Endothelial cell of umbilical vein (primary cell): Measurements from ENCODE around the gene OXNAD1. TPM values are rescaled to one million over a fixed set of nuclear protein-coding genes. Genes with fewer than 3 reads are reported as not detected.

ENCODE experiments used
- BruUV-seq: library from RNA; stranded (reverse); fragments of 400-500 nt; replicated peaks from 2 replicates; lab custom pipeline; 2021; lab: Mats Ljungman, UMichigan
- CTCF ChIA-PET: fragments of 300-600, 350-600 bp; sonication (Branson Sonifier 250); formaldehyde crosslinking; loops from one replicate; lab custom pipeline; 2021; ENCODE audit warnings: antibody characterized with exemption, inconsistent platforms; lab: Charles Lee
- POLR2A ChIA-PET: fragments of 300-600, 350-600 bp; sonication (Branson Sonifier 250); formaldehyde crosslinking; loops from one replicate; lab custom pipeline; 2021; ENCODE audit warnings: antibody characterized with exemption, inconsistent platforms; lab: Charles Lee
- DNase-seq: peaks from one replicate; pipeline ENCODE4 v3.0.0-alpha.2; 2011; ENCODE audit warnings: low read depth, low spot score
- FAIRE-seq: peaks from 2 replicates; lab custom pipeline; 2011; peaks lifted over from hg19 to GRCh38; lab: Jason Lieb, UNC
- H2AFZ ChIP-seq: 2 replicates; pipeline ENCODE4 v1.6.0; 2012; ENCODE audit warnings: low read depth, low read length, control low read depth, inconsistent platforms
- H3K27ac ChIP-seq: 2 replicates; pipeline ENCODE4 v1.5.1; 2011; ENCODE audit warnings: low read depth, mild to moderate bottlenecking, control low read depth, low read length, moderate library complexity; ENCODE audit not compliant: insufficient read depth
- H3K27me3 ChIP-seq, 2 experiments: 2 replicates each; pipeline versions ENCODE4 v1.6.0 to v1.6.1; 2011; ENCODE audit warnings: low read length in 2 of 2, mixed read lengths in 1 of 2; ENCODE audit not compliant: control insufficient read depth in 2 of 2, insufficient read depth in 2 of 2
- H3K36me3 ChIP-seq, 2 experiments: 2 replicates in 1 of 2; 3 replicates in 1 of 2; pipeline ENCODE4 v1.5.1; 2011; ENCODE audit warnings: low read length in 2 of 2, mild to moderate bottlenecking in 1 of 2, moderate library complexity in 1 of 2; ENCODE audit not compliant: control insufficient read depth in 2 of 2, insufficient read depth in 2 of 2; ENCODE audit errors: extremely low read depth in 1 of 2
- H3K4me1 ChIP-seq: 3 replicates; pipeline ENCODE4 v1.5.1; 2011; ENCODE audit warnings: mild to moderate bottlenecking, low read length; ENCODE audit not compliant: control insufficient read depth, insufficient read depth; ENCODE audit errors: extremely low read depth
- H3K4me2 ChIP-seq: 2 replicates; pipeline ENCODE4 v1.6.1; 2011; ENCODE audit warnings: low read length, control low read depth, mixed read lengths; ENCODE audit not compliant: insufficient read depth
- H3K4me3 ChIP-seq, 3 experiments: fragments of 200-600 bp in 1 of 3; sonication (generic), shearing (Covaris generic) in 1 of 3; replicated peaks in 1 of 3; 2 replicates each; pipeline ENCODE4 v1.5.1; 2011 to 2016; ENCODE audit warnings: control low read depth in 3 of 3, low read length in 3 of 3, mild to moderate bottlenecking in 2 of 3, inconsistent platforms in 1 of 3, low read depth in 1 of 3, moderate library complexity in 1 of 3; ENCODE audit not compliant: insufficient read depth in 1 of 3
- H3K79me2 ChIP-seq: 2 replicates; pipeline ENCODE4 v1.6.0; 2012; ENCODE audit warnings: low read length, inconsistent platforms; ENCODE audit not compliant: control insufficient read depth, insufficient read depth
- H3K9ac ChIP-seq: replicated peaks from 2 replicates; pipeline ENCODE3; 2011; ENCODE audit warnings: low read length, control low read depth; ENCODE audit not compliant: insufficient read depth; ENCODE audit errors: extremely low read depth
- H3K9me1 ChIP-seq: replicated peaks from 3 replicates; pipeline ENCODE4 v1.6.0; 2011; ENCODE audit warnings: mild to moderate bottlenecking, low read length; ENCODE audit not compliant: control insufficient read depth, insufficient read depth; ENCODE audit errors: extremely low read depth
- H3K9me3 ChIP-seq: replicated peaks from 2 replicates; pipeline ENCODE4 v1.5.1; 2012; ENCODE audit warnings: low read length, inconsistent platforms; ENCODE audit not compliant: control insufficient read depth, insufficient read depth
- H4K20me1 ChIP-seq: replicated peaks from 2 replicates; pipeline ENCODE3; 2011; ENCODE audit warnings: mild to moderate bottlenecking, low read length; ENCODE audit not compliant: control insufficient read depth, insufficient read depth; ENCODE audit errors: extremely low read depth
- EZH2 ChIP-seq: IDR thresholded peaks from 2 replicates; pipeline ENCODE4 v1.6.1; 2012; ENCODE audit warnings: borderline replicate concordance, low read depth, mild to moderate bottlenecking, moderate library complexity, low read length, inconsistent platforms; ENCODE audit not compliant: severe bottlenecking
- FOS ChIP-seq: IDR thresholded peaks from 2 replicates; pipeline ENCODE4 v1.6.1; 2011; ENCODE audit warnings: mild to moderate bottlenecking, low read length, moderate library complexity, borderline replicate concordance; ENCODE audit not compliant: insufficient read depth
- GATA2 ChIP-seq: IDR thresholded peaks from 2 replicates; pipeline ENCODE4 v1.7.0; 2011; ENCODE audit warnings: low read depth, mild to moderate bottlenecking, moderate library complexity, mixed read lengths, low read length; ENCODE audit not compliant: insufficient read length, insufficient read depth
- JUN ChIP-seq: IDR thresholded peaks from 2 replicates; pipeline ENCODE4 v1.6.1; 2011; ENCODE audit warnings: borderline replicate concordance, low read depth; ENCODE audit not compliant: insufficient read length, insufficient read depth
- MAX ChIP-seq: IDR thresholded peaks from 2 replicates; pipeline ENCODE4 v1.6.1; 2011; ENCODE audit not compliant: insufficient read depth, insufficient read length
- MYC ChIP-seq: IDR thresholded peaks from one replicate; pipeline ENCODE4 v1.6.1; 2011; ENCODE audit warnings: mild to moderate bottlenecking, low read depth, low read length
- POLR2A ChIP-seq: IDR thresholded peaks from 2 replicates; pipeline ENCODE4 v1.6.1; 2012; ENCODE audit warnings: low read depth, mild to moderate bottlenecking, control low read depth, low read length
- POLR2AphosphoS5 ChIP-seq: IDR thresholded peaks from 2 replicates; pipeline ENCODE4 v1.6.1; 2012; ENCODE audit warnings: low read depth, mild to moderate bottlenecking, control low read depth, low read length, moderate library complexity; ENCODE audit not compliant: insufficient read depth
- dilution Hi-C: fragments of 300-500 bp; cut with MboI; formaldehyde crosslinking; loops from one replicate; pipeline ENCODE4 v1.15.0; 2019; ENCODE audit warnings: low sequenced_read_pairs; ENCODE audit not compliant: extremely low pct_ligation_motif_present
- intact Hi-C: fragments of 100-400 bp; cut with micrococcal nuclease; formaldehyde crosslinking; loops from one replicate; pipeline ENCODE4 v1.10.0; 2022
- polyA plus RNA-seq, 4 experiments: library from polyadenylated mRNA; depleted of rRNA in 3 of 4; stranded (reverse) in 3 of 4; unstranded in 1 of 4; fragments of >200 nt; gene quantifications; 2 replicates each; pipeline versions ENCODE4 v1.2.1 to v1.2.3, GENCODE V29; 2011 to 2012; ENCODE audit warnings: missing spikeins in 1 of 4
- total RNA-seq: library from RNA; stranded (reverse); gene quantifications from 2 replicates; pipeline ENCODE4 v1.2.3, GENCODE V29; 2021
- TF ChIP-seq, protein P1 (sequence below), 2 donors: IDR thresholded peaks; 1 replicate in 1 of 2; 2 replicates in 1 of 2; pipeline ENCODE4 v1.5.1; 2011; ENCODE audit warnings: low read length in 2 of 2, mild to moderate bottlenecking in 2 of 2, moderate library complexity in 2 of 2, control low read depth in 1 of 2, inconsistent platforms in 1 of 2, low read depth in 1 of 2; ENCODE audit not compliant: insufficient read depth in 1 of 2; ENCODE audit errors: extremely low read depth in 1 of 2

OXNAD1 gene
- total and polyA plus RNA-seq, 2 donors (not counting 3 experiments of a cell fraction or from before 2014, with no cell fraction given): 5.5 to 9.7 TPM

DNA sequence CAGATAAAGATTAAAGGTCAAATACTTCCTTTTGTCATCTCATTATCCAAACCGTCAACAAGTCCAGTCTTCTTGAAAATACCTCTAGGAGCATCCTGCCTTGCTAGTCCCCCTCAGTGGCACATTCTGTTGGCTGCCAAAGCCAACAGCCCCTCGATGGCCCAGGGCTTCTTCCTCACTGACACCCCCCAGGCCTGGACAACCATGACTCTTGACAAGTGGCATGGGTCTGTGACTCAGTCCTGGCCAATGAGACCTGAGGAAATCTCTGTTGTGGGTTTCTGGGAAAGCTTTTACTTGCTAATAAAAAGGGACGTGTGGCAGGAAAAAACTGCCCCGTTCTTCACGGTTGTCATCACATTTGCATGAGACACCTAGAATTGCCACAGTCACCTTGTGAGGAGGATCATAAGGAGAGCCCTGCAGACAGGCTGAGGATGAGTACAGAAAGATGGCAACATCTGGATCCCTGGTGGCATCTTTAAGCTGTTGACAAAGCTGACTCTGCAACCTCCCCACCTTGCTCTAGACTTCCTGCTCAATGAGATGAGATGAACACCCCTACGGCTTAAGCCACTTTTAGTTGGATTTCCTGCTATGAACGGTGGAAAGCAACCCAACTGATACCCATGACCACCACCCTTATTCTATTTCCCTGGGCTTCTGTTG lies 81.5 kb downstream of the OXNAD1 start:
- FAIRE-seq: no peak
- dilution Hi-C loops: no loop called here
- CTCF ChIA-PET: no interaction called here

More for the DNA sequence above, 81.5 kb downstream of the OXNAD1 start:
- H3K27me3 ChIP-seq: no peaks in the 10 kb centered on the region
- BruUV-seq: no TSS peak
- H3K9me1 ChIP-seq: no peaks in the 10 kb centered on the region
- no peak for DNase-seq
- intact Hi-C loops: no loop called here
- TF ChIP-seq GATA2 (no peak), POLR2A (no peak), POLR2AphosphoS5 (no peak), MYC (no peak), JUN (no peak), FOS (no peak), MAX (no peak), EZH2 (no peak)
- TF ChIP-seq, protein P1, sequence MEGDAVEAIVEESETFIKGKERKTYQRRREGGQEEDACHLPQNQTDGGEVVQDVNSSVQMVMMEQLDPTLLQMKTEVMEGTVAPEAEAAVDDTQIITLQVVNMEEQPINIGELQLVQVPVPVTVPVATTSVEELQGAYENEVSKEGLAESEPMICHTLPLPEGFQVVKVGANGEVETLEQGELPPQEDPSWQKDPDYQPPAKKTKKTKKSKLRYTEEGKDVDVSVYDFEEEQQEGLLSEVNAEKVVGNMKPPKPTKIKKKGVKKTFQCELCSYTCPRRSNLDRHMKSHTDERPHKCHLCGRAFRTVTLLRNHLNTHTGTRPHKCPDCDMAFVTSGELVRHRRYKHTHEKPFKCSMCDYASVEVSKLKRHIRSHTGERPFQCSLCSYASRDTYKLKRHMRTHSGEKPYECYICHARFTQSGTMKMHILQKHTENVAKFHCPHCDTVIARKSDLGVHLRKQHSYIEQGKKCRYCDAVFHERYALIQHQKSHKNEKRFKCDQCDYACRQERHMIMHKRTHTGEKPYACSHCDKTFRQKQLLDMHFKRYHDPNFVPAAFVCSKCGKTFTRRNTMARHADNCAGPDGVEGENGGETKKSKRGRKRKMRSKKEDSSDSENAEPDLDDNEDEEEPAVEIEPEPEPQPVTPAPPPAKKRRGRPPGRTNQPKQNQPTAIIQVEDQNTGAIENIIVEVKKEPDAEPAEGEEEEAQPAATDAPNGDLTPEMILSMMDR (IDR thresholded peaks at IDR 0.05; ENCODE audit: extremely low read depth in 1 of 2, insufficient read depth in 1 of 2, low read depth in 1 of 2, low read length in 2 of 2): no peak
- peaks cover 8% of the 10 kb centered on the region for H3K4me1 ChIP-seq
- no peak overlapping the region for H3K4me2 ChIP-seq
- H3K4me3 ChIP-seq: no peak overlapping the region
- no peaks in the 10 kb centered on the region for H3K79me2 ChIP-seq
- H3K9ac ChIP-seq: no peak overlapping the region
- no peak overlapping the region for H3K27ac ChIP-seq
- POLR2A ChIA-PET: no interaction called here
- no peaks in the 10 kb centered on the region for H3K9me3 ChIP-seq
- peaks cover 0 to 2% of the 10 kb centered on the region in 2 experiments for H3K36me3 ChIP-seq
- H2AFZ ChIP-seq: no peak overlapping the region
- no peaks in the 10 kb centered on the region for H4K20me1 ChIP-seq
